Activated naive CD4-positive, alpha-beta T cell treated with anti-CD3 and anti-CD28 coated beads for 36 hours (primary cell): ENCODE measurements around the gene APLN. TPM values are rescaled to one million over a fixed set of nuclear protein-coding genes. Genes with fewer than 3 reads are reported as not detected.

Experiments
- CTCF ChIA-PET: fragments of 350-600 bp; sonication (Branson Sonifier 250); formaldehyde crosslinking; loops from one replicate; lab custom pipeline; 2021; ENCODE audit warnings: antibody characterized with exemption; lab: Charles Lee
- DNase-seq: peaks from one replicate; pipeline ENCODE4 v3.0.0-alpha.2; 2020
- H3K27ac Mint-ChIP-seq: one replicate; pipeline ENCODE4 v1.8.0; 2021; ENCODE audit warnings: mild to moderate bottlenecking, mixed read lengths
- H3K27me3 Mint-ChIP-seq: one replicate; pipeline ENCODE4 v1.8.0; 2021; ENCODE audit warnings: low read depth, mixed read lengths
- H3K36me3 Mint-ChIP-seq: one replicate; pipeline ENCODE4 v1.8.0; 2021; ENCODE audit warnings: low read depth, mixed read lengths
- H3K4me1 Mint-ChIP-seq: one replicate; pipeline ENCODE4 v1.8.0; 2021; ENCODE audit warnings: low read depth, mixed read lengths
- H3K4me3 Mint-ChIP-seq: one replicate; pipeline ENCODE4 v1.8.0; 2021; ENCODE audit warnings: mild to moderate bottlenecking, moderate library complexity, mixed read lengths
- H3K9me3 Mint-ChIP-seq: one replicate; pipeline ENCODE4 v1.8.0; 2021; ENCODE audit warnings: mixed read lengths
- intact Hi-C: fragments of 100-400 bp; cut with micrococcal nuclease; formaldehyde crosslinking; loops from one replicate; pipeline ENCODE4 v1.15.1; 2023
- total RNA-seq, 2 experiments: library from RNA; stranded (reverse); gene quantifications; one replicate each; pipeline ENCODE4 v1.2.3, GENCODE V29; 2021

The APLN gene, protein sequence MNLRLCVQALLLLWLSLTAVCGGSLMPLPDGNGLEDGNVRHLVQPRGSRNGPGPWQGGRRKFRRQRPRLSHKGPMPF
- total RNA-seq = under 1 TPM; 0.15 to 0.36 TPM

DNA sequence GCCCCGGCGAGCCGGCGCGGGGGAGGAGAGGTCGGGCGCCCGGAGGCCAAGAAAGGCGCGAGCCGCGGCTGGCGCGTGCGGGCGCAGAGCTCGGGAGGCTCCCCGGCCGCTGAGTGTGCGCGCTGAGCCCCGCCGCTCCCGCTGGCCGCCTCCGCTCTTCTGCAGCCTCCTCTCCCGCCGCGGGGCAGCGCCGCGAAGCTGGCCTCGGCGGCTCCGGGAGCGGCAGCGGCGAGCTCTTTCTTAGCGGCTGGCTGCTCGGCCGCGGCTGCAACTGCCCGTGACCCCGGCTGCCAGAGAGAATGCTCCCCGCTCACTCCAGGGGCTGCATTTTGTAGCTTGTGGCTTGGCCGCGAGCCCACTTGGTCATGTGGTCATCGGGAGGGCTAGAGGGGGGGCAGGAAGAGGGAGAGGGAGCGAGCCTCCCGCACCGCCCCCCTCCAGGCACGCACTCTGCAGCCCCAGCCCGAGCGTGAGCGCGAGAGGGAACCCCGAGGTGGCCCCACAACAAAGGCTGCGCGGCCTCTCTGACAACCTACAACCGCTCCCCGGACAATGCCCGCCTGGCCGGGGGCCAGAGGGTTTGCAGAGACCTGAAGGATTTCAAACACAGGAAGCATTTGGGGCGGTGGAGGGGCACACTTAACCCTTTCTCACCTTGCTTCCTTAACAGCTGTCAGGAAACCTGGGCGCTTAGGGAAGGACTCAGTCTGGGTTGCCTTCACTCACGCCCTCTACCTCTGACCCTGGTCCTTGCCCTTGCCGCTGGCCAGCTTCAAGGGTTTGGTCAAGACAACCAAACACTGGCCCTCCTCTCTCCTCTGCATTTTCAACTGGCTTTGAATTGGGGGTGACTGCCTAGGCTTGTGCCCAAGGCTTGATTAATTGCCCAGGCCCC, at the start of gene APLN:
APLN (minus strand) TSS at position 305 of the 895 bp plus-strand sequence. CDS start 326 bp downstream, outside the sequence.
- no peak for DNase-seq
- H3K9me3 Mint-ChIP-seq = no peaks in the 10 kb centered on the region
- no peak within 1 kb of the TSS for H3K27ac Mint-ChIP-seq
- H3K27me3 Mint-ChIP-seq = peaks cover 11% of the 10 kb centered on the region
- intact Hi-C loops = loop anchor here (1.0 to 5.0 kb wide), 2 partner anchors 48 to 99 kb away; no protein-coding TSS in a partner anchor
- H3K4me1 Mint-ChIP-seq = peaks cover 6% of the 10 kb centered on the region
- CTCF ChIA-PET = interaction anchor here (0.8 to 2.8 kb wide), 9 partner anchors 14 to 406 kb away, joined by 3 to 8 read pairs (median 5); no protein-coding TSS in a partner anchor
- peak within 1 kb of the TSS; percentile 61 for H3K4me3 Mint-ChIP-seq
- H3K36me3 Mint-ChIP-seq = no peaks in the 10 kb centered on the region

DNA sequence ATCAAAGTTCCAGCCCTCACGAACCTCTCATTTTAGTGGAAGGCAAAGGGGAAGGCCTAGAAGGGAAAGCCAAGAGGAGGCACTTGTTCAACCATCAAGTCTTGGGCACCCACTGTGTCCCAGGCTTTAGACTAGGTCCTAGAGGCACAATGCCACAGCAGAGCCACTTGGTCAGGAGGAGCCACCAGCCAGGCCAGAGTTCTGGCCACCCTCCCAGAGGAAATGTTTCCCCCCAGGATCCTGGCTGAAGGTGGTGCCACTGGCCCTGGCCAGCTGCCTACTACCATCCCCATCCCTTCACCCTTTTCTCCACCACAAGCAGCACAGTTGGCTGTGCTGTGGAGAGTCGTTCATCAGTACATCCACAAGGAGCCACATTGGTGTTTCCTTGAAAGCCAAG, 49.7 kb upstream of the APLN start:
- H3K27me3 Mint-ChIP-seq = no peaks in the 10 kb centered on the region
- H3K36me3 Mint-ChIP-seq = no peaks in the 10 kb centered on the region
- no peak overlapping the region for H3K4me3 Mint-ChIP-seq
- no peaks in the 10 kb centered on the region for H3K4me1 Mint-ChIP-seq
- peaks cover 3% of the 10 kb centered on the region for H3K9me3 Mint-ChIP-seq
- intact Hi-C loops = no loop called here
- no peak for DNase-seq
- no peak overlapping the region for H3K27ac Mint-ChIP-seq
- CTCF ChIA-PET = no interaction called here

DNA sequence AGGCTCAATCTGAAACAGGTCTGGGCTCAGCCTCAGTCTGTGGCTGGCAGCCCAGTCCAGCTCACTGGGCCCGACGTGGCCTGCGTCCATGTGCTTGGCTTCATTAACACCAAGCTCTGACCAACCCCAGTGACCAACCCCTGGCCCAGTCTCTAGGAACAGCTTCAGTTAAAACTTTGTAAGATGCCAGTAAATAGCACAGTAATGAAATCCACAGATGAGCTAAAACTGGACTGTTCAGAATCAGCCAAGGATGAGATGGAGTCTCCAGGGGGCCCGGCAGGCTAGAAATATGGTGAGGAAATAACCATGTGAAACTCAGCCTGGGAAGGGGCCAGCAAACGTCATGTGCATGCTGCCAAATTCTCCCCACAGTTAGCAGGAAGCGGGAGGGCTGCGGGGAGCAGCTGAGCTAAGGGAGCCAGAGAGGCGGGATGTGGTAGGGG, 46.9 kb upstream of the APLN start:
- intact Hi-C loops = no loop called here
- no peaks in the 10 kb centered on the region for H3K27me3 Mint-ChIP-seq
- no peaks in the 10 kb centered on the region for H3K9me3 Mint-ChIP-seq
- no peak overlapping the region for H3K27ac Mint-ChIP-seq
- H3K4me1 Mint-ChIP-seq = no peaks in the 10 kb centered on the region
- CTCF ChIA-PET = no interaction called here
- no peak for DNase-seq
- no peak overlapping the region for H3K4me3 Mint-ChIP-seq
- no peaks in the 10 kb centered on the region for H3K36me3 Mint-ChIP-seq

DNA sequence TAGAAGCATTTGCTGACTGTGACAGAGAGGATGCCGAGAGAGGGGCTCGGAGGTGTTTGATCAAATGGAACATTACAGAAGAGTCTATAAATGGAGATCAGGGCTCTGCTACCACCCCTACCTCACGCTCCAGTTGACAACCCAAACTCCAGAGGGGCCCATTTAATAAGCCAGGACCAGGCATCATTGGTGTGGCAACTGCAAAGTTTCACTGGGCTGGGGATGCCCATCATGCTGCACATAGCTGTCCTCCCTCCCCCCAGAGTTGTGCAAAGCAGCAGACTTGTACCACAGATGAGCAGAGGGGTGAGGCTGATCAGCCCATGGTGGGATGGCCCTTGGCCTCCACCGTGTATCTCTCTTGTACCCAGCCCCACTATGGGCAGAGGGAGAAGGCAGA, 45.8 kb upstream of the APLN start:
- CTCF ChIA-PET = no interaction called here

DNA sequence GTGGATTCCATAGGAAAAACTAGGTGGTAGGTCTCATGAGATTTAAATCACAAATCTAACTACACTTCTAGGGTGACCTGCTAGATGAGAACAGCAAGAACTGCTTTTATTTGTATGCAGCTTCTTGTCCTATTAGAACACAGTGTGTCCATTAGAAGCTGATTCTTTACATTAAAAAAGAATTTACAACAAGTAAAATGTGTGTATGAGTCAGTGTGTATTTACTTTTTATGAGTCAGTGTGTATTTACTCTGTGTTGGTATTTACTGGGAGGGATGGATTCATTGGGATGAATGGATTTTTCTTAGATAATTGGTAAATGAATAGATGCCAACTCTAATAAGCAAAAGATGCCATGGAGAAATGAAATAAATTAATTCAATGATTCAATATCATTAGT, 43.4 kb upstream of the APLN start:
- no peaks in the 10 kb centered on the region for H3K4me1 Mint-ChIP-seq
- DNase-seq = no peak
- intact Hi-C loops = no loop called here
- CTCF ChIA-PET = no interaction called here
- no peaks in the 10 kb centered on the region for H3K9me3 Mint-ChIP-seq
- no peak overlapping the region for H3K4me3 Mint-ChIP-seq
- no peaks in the 10 kb centered on the region for H3K36me3 Mint-ChIP-seq
- no peak overlapping the region for H3K27ac Mint-ChIP-seq
- no peaks in the 10 kb centered on the region for H3K27me3 Mint-ChIP-seq

More for the DNA sequence above, 45.8 kb upstream of the APLN start:
- intact Hi-C loops = no loop called here
- no peak overlapping the region for H3K27ac Mint-ChIP-seq
- no peaks in the 10 kb centered on the region for H3K9me3 Mint-ChIP-seq
- DNase-seq = no peak
- H3K27me3 Mint-ChIP-seq = no peaks in the 10 kb centered on the region
- H3K4me1 Mint-ChIP-seq = no peaks in the 10 kb centered on the region
- no peaks in the 10 kb centered on the region for H3K36me3 Mint-ChIP-seq
- no peak overlapping the region for H3K4me3 Mint-ChIP-seq

DNA sequence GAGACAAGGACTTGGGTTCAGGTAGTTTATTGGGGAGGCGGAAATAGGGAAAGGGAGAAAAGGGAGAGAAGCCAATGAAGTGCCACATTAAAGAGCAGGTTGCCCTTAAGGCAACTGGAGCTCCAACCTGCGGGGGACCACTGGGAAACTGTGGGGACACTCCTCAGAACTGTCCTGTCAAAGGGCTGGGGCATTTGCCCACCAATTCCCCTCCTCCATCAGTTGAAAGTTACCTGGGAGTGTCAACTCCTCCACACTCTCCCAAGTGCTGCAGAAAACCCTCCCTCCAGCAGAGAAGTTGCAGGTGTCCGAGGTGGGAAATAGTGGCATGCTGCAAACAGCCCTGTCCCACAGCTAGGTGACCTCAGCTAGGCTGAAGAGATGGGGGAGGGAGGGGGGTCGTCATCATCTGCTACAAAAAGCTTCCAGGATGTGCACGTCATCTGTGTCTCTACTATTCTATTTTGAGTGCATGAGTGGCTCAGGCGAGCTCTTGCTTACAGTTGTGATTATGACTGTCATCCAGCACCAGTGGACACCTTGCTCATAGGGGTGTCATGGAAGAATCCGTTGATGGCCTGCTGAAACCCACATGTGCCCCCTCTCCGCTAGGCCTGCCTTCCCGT, 42.6 kb upstream of the APLN start:
- Mint-ChIP-seq H3K27ac (no peak overlapping the region), H3K27me3 (no peaks in the 10 kb centered on the region), H3K9me3 (no peaks in the 10 kb centered on the region), H3K4me3 (no peak overlapping the region), H3K4me1 (no peaks in the 10 kb centered on the region), H3K36me3 (no peaks in the 10 kb centered on the region)
- intact Hi-C loops = no loop called here
- DNase-seq = no peak
- CTCF ChIA-PET = no interaction called here

DNA sequence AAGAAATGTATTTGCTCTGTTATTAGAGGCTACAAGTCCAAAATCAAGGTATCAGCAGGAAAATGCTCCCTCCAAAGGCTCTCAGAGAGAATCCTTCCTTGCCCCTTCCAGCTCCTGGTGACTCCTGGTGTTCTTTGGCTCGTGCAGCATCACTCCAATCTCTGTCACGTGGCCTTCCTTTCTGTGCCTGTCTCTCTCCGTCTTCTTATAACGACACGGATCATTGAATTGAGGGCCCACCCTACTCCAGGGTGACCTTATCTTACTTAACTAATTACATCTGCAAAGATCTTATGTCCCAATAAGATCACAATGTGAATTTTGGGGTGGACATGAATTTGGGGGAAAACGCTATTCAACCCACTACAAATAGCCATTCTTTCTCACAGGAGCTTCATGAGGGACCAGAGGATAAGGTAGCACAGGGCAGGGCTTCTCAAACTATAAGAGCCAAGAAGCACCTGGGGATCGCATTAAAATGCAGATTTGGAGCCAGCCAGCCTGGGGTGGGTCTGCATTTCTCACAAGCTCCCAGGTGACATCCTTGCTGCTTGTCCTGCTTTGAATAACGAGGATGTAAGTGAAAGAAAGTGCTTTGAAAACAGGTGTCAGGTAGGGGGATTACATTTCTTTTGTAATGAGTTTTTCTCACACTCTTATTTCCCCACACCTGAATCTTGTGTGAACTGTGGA, 41.9 kb upstream of the APLN start:
- Mint-ChIP-seq H3K36me3 (no peaks in the 10 kb centered on the region), H3K27ac (no peak overlapping the region), H3K4me3 (no peak overlapping the region), H3K9me3 (no peaks in the 10 kb centered on the region), H3K27me3 (no peaks in the 10 kb centered on the region), H3K4me1 (no peaks in the 10 kb centered on the region)
- DNase-seq = no peak
- intact Hi-C loops = no loop called here
- CTCF ChIA-PET = no interaction called here

DNA sequence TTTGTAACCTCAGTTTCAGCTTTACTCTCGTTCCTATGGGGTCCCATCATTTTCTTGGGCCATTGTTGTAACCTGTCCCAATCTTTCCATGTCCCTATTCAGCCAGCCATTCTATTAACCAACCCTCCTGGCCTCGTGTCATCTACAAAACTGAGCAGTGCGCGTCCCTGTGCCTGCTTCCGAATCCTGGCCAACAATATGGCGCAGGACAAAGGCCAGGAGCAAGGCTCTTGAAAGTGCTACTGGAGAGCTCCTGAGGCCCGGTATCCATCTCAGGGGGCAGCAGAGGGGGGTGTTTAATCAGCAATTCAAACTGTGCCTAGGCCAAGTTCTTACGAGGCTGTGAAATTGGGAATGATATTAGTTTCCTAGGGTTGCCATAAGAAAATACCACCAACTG, 41.2 kb upstream of the APLN start:
- CTCF ChIA-PET = interaction anchor here (1.0 kb wide), 1 partner anchor 27 kb away, joined by 3 read pairs; no protein-coding TSS in a partner anchor
- H3K4me3 Mint-ChIP-seq = no peak overlapping the region
- H3K4me1 Mint-ChIP-seq = no peaks in the 10 kb centered on the region
- H3K9me3 Mint-ChIP-seq = no peaks in the 10 kb centered on the region
- no peak overlapping the region for H3K27ac Mint-ChIP-seq
- no peaks in the 10 kb centered on the region for H3K36me3 Mint-ChIP-seq
- intact Hi-C loops = no loop called here
- H3K27me3 Mint-ChIP-seq = no peaks in the 10 kb centered on the region
- DNase-seq = no peak

DNA sequence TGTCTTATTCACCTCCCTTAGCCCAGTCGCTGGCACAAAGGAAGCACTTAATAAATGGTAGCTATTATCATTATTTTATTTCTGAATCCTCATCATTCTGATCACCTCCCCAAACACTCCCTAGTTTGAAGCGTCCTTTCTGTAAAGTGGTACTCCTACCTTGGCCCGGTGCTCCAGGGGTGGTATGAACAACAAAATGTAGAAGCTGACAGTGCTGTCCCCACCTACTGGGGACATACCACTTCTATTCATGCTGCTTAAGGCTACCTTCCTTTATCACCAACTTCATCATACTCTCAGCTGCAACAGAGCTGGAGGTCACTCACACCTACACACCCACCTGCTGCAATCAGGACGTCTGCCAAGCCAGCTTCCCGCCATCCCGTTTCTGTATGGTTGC, 40.8 kb upstream of the APLN start:
- H3K4me1 Mint-ChIP-seq = no peaks in the 10 kb centered on the region
- H3K27me3 Mint-ChIP-seq = no peaks in the 10 kb centered on the region
- H3K4me3 Mint-ChIP-seq = no peak overlapping the region
- H3K27ac Mint-ChIP-seq = no peak overlapping the region
- CTCF ChIA-PET = interaction anchor here (1.0 kb wide), 1 partner anchor 27 kb away, joined by 3 read pairs; no protein-coding TSS in a partner anchor
- no peaks in the 10 kb centered on the region for H3K36me3 Mint-ChIP-seq
- intact Hi-C loops = no loop called here
- no peak for DNase-seq
- H3K9me3 Mint-ChIP-seq = no peaks in the 10 kb centered on the region

DNA sequence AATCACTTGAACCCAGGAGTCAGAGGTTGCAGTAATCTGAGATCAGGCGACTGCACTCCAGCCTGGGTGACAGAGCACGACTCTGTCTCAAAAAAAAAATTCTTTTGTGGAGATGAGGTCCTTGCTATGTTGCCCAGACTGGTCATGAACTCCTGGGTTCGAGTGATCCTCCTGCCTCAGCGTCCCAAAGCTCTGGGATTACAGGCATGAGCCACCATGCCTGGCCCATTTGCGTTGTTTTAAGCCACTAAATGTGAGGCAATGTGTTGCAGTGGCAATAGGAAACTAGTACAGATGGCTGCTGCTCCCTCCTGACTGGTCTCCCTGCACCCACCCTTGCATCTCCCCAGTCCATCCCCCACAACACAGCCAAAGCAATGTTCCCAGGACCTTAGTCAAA, 40.0 kb upstream of the APLN start:
- H3K4me1 Mint-ChIP-seq = no peaks in the 10 kb centered on the region
- DNase-seq = no peak
- intact Hi-C loops = no loop called here
- H3K27me3 Mint-ChIP-seq = no peaks in the 10 kb centered on the region
- no peaks in the 10 kb centered on the region for H3K36me3 Mint-ChIP-seq
- no peaks in the 10 kb centered on the region for H3K9me3 Mint-ChIP-seq
- CTCF ChIA-PET = interaction anchor here (1.0 kb wide), 1 partner anchor 28 kb away, joined by 3 read pairs; no protein-coding TSS in a partner anchor
- no peak overlapping the region for H3K4me3 Mint-ChIP-seq
- no peak overlapping the region for H3K27ac Mint-ChIP-seq

DNA sequence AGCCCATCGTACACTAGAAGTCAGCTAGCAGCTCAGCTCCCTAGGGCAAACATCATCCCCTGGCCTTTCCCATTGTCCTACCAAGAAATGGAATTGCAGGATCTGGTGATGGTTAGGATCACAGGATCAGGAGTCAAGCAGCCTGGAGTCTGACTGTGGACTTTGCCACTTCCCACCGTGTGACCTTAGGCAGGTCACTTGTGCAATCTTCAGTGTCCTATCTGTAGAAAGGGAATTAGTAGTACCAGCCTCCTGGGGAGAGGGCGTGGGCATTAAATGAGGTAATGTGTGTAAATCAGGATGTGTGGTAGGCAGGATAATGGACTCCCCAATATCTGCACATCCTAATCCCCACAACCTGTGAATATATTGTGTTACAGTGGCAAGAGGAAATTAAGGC, 38.6 kb upstream of the APLN start:
- Mint-ChIP-seq H3K4me3 (no peak overlapping the region), H3K4me1 (no peaks in the 10 kb centered on the region), H3K27me3 (no peaks in the 10 kb centered on the region), H3K9me3 (no peaks in the 10 kb centered on the region), H3K27ac (no peak overlapping the region), H3K36me3 (no peaks in the 10 kb centered on the region)
- DNase-seq = no peak
- CTCF ChIA-PET = no interaction called here
- intact Hi-C loops = no loop called here

DNA sequence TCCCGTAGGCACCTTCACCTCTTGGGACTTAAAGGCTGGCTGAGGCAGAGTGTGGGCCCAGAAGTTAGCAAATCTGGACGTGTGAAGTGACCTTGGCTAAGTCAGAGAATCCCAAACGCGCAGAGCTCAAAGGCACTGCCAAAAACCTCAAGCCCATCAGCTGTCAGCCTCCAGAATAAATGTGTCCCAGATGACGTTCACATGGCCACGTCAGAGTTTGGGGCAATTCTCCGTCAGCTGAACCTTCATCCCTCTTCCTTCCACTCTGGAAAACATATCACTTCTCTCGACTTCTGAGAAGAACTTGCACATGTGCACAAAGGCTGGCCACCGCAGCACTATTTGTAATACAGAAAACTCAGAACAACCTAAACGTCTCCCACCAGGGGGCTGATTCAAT, 35.7 kb upstream of the APLN start:
- no peak for DNase-seq
- intact Hi-C loops = no loop called here
- H3K4me3 Mint-ChIP-seq = no peak overlapping the region
- CTCF ChIA-PET = no interaction called here
- H3K27ac Mint-ChIP-seq = no peak overlapping the region
- no peaks in the 10 kb centered on the region for H3K27me3 Mint-ChIP-seq
- H3K4me1 Mint-ChIP-seq = no peaks in the 10 kb centered on the region
- H3K36me3 Mint-ChIP-seq = no peaks in the 10 kb centered on the region
- no peaks in the 10 kb centered on the region for H3K9me3 Mint-ChIP-seq
